ENCODE data around the gene NDEL1. TPM values are rescaled to one million over a fixed set of nuclear protein-coding genes. Genes with fewer than 3 reads are reported as not detected.

Gene NDEL1
- total RNA-seq, 1 experiment from 2014 or later: 34.7 TPM

DNA sequence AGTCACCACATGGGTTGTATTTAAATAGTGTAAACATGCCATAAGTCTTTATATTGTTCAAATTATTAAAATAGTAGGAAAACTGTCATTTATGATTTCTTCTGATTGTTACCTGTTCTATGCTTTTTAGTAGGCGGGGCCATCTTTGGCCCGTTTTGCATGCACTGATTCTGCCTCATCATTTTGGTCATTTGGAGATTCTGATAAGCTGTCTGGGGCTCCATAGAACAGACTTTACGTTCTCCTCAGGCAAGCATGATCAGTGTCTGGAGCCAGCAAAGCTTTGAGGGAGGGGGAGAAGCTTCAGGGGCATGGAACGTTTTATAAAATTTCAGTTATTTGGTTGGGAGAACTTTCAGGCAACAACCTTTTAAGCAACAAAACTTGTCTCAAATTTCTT, 8.8 kb downstream of the NDEL1 start:
- Mint-ChIP-seq H3K36me3 (peaks cover 29% of the 10 kb centered on the region), H3K9me3 (no peaks in the 10 kb centered on the region), H3K27me3 (ENCODE audit: low read depth) (no peaks in the 10 kb centered on the region), H3K27ac (no peak overlapping the region), H3K4me3 (no peak overlapping the region), H3K4me1 (peaks cover 16% of the 10 kb centered on the region)
- DNase-seq (ENCODE audit: low spot score): no peak
- CTCF ChIA-PET: no interaction called here
- TF ChIP-seq TEAD1 (CRISPR knock-in tag; IDR thresholded peaks at IDR 0.05): no peak
- no peak for TF ChIP-seq MYBL2 (CRISPR knock-in tag; IDR thresholded peaks at IDR 0.05)
- TF ChIP-seq RORB (CRISPR knock-in tag; IDR thresholded peaks at IDR 0.05): no peak
- TF ChIP-seq, protein P1, sequence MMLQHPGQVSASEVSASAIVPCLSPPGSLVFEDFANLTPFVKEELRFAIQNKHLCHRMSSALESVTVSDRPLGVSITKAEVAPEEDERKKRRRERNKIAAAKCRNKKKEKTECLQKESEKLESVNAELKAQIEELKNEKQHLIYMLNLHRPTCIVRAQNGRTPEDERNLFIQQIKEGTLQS (CRISPR knock-in tag; conservative IDR thresholded peaks at IDR 0.05): no peak
- TF ChIP-seq TCF7 (CRISPR knock-in tag; IDR thresholded peaks at IDR 0.05; ENCODE audit: low read depth): no peak
- no peak for TF ChIP-seq PRRX2 (CRISPR knock-in tag; IDR thresholded peaks at IDR 0.05)
- TF ChIP-seq, protein P2, sequence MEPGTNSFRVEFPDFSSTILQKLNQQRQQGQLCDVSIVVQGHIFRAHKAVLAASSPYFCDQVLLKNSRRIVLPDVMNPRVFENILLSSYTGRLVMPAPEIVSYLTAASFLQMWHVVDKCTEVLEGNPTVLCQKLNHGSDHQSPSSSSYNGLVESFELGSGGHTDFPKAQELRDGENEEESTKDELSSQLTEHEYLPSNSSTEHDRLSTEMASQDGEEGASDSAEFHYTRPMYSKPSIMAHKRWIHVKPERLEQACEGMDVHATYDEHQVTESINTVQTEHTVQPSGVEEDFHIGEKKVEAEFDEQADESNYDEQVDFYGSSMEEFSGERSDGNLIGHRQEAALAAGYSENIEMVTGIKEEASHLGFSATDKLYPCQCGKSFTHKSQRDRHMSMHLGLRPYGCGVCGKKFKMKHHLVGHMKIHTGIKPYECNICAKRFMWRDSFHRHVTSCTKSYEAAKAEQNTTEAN (CRISPR knock-in tag; IDR thresholded peaks at IDR 0.05): no peak
- TF ChIP-seq JAZF1 (CRISPR knock-in tag; IDR thresholded peaks at IDR 0.05): no peak
- no peak for TF ChIP-seq GRHL2 (CRISPR knock-in tag; IDR thresholded peaks at IDR 0.05; ENCODE audit: insufficient replicate concordance, severe bottlenecking)
- ATAC-seq: no peak
- POLR2A ChIA-PET: no interaction called here

DNA sequence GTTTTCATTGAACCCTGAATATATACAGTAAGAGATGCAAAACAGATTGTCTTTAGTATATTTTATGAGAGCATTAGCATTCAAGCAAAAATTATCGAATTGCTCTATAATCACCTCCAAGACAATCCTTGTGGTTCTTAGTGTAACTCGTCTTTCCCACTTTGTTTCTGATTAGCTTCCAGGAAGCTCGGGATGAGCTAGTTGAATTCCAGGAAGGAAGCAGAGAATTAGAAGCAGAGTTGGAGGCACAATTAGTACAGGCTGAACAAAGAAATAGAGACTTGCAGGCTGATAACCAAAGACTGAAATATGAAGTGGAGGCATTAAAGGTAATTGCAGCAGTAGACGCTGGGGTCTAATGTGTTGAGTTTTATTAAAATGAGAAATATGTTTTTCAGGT, 9.9 kb downstream of the NDEL1 start:
- Mint-ChIP-seq H3K27ac (peak overlapping the region; percentile 87; the same call in 1 of the 2 replicates), H3K4me1 (peaks cover 16% of the 10 kb centered on the region)
- CTCF ChIA-PET: interaction anchor here (2.7 kb wide), 1 partner anchor 35 kb away, joined by 11 read pairs; no protein-coding TSS in a partner anchor

DNA sequence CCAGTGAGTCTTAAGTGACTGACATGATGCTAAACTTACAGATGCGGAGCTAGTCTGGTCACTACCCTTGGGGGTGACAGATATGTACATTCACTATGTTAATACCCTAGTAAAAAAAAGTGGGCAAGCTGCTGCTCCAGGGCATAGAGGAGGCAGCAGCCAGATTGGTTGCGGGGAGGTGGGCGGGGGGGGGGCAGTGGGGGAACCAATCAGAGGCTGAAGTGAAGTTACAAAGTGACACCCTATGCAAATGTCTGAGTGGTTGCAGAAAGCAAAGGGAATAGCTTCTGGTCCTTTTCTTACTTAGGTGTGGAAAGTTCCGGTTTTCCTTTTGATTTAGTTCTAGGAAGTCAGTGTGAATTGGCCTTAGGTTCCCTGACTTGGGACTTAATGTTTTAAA, 12.1 kb downstream of the NDEL1 start:
- ChIA-PET CTCF (interaction anchor here (0.7 to 2.7 kb wide), 3 partner anchors 38 to 353 kb away, joined by 3 to 11 read pairs (median 3); no protein-coding TSS in a partner anchor), POLR2A (interaction anchor here (0.6 kb wide), 1 partner anchor 11 kb away, joined by 3 read pairs; no protein-coding TSS in a partner anchor)
- TF ChIP-seq, protein P3, sequence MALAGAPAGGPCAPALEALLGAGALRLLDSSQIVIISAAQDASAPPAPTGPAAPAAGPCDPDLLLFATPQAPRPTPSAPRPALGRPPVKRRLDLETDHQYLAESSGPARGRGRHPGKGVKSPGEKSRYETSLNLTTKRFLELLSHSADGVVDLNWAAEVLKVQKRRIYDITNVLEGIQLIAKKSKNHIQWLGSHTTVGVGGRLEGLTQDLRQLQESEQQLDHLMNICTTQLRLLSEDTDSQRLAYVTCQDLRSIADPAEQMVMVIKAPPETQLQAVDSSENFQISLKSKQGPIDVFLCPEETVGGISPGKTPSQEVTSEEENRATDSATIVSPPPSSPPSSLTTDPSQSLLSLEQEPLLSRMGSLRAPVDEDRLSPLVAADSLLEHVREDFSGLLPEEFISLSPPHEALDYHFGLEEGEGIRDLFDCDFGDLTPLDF (CRISPR knock-in tag; IDR thresholded peaks at IDR 0.05): no peak
- TF ChIP-seq ETV6 (CRISPR knock-in tag; IDR thresholded peaks at IDR 0.05): no peak
- H3K4me3 Mint-ChIP-seq: no peak overlapping the region
- no peaks in the 10 kb centered on the region for H3K27me3 Mint-ChIP-seq (ENCODE audit: low read depth)
- H3K27ac Mint-ChIP-seq: peak overlapping the region; percentile 62
- no peaks in the 10 kb centered on the region for H3K9me3 Mint-ChIP-seq
- no peak for DNase-seq (ENCODE audit: low spot score)
- peaks cover 50% of the 10 kb centered on the region for H3K36me3 Mint-ChIP-seq
- peaks cover 16% of the 10 kb centered on the region for H3K4me1 Mint-ChIP-seq
- peak; percentile 75 for ATAC-seq

More for the DNA sequence above, 9.9 kb downstream of the NDEL1 start:
- Mint-ChIP-seq H3K36me3 (peaks cover 31% of the 10 kb centered on the region), H3K27me3 (ENCODE audit: low read depth) (no peaks in the 10 kb centered on the region), H3K4me3 (no peak overlapping the region), H3K9me3 (no peaks in the 10 kb centered on the region)
- DNase-seq (ENCODE audit: low spot score): no peak
- TF ChIP-seq MXD4 (CRISPR knock-in tag; IDR thresholded peaks at IDR 0.05; ENCODE audit: borderline replicate concordance) (no peak), GRHL2 (CRISPR knock-in tag; IDR thresholded peaks at IDR 0.05; ENCODE audit: insufficient replicate concordance, severe bottlenecking) (no peak), ZNF671 (CRISPR knock-in tag; IDR thresholded peaks at IDR 0.05) (no peak), JAZF1 (CRISPR knock-in tag; IDR thresholded peaks at IDR 0.05) (no peak), FOXK1 (CRISPR knock-in tag; IDR thresholded peaks at IDR 0.05) (no peak)
- TF ChIP-seq, protein P4, sequence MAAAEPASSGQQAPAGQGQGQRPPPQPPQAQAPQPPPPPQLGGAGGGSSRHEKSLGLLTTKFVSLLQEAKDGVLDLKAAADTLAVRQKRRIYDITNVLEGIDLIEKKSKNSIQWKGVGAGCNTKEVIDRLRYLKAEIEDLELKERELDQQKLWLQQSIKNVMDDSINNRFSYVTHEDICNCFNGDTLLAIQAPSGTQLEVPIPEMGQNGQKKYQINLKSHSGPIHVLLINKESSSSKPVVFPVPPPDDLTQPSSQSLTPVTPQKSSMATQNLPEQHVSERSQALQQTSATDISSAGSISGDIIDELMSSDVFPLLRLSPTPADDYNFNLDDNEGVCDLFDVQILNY (CRISPR knock-in tag; IDR thresholded peaks at IDR 0.05): no peak
- TF ChIP-seq, protein P5, sequence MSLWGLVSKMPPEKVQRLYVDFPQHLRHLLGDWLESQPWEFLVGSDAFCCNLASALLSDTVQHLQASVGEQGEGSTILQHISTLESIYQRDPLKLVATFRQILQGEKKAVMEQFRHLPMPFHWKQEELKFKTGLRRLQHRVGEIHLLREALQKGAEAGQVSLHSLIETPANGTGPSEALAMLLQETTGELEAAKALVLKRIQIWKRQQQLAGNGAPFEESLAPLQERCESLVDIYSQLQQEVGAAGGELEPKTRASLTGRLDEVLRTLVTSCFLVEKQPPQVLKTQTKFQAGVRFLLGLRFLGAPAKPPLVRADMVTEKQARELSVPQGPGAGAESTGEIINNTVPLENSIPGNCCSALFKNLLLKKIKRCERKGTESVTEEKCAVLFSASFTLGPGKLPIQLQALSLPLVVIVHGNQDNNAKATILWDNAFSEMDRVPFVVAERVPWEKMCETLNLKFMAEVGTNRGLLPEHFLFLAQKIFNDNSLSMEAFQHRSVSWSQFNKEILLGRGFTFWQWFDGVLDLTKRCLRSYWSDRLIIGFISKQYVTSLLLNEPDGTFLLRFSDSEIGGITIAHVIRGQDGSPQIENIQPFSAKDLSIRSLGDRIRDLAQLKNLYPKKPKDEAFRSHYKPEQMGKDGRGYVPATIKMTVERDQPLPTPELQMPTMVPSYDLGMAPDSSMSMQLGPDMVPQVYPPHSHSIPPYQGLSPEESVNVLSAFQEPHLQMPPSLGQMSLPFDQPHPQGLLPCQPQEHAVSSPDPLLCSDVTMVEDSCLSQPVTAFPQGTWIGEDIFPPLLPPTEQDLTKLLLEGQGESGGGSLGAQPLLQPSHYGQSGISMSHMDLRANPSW (CRISPR knock-in tag; conservative IDR thresholded peaks at IDR 0.05; ENCODE audit: low read depth): no peak
- POLR2A ChIA-PET: no interaction called here
- ATAC-seq: no peak

All from WTC11 (cell line).